Right ventricle myocardium inferior (tissue), 1 donor: ENCODE results near the gene P2RY12. TPM values are rescaled to one million over a fixed set of nuclear protein-coding genes. Genes with fewer than 3 reads are reported as not detected.
A peak's percentile ranks its signal among the peaks of the same experiment; 100 is the strongest.
"Not testable (repeated sequence)": the region's sequence is repeated elsewhere in the genome, so short reads cannot be mapped to it uniquely, and the experiment has no call there.

Source experiments
- ATAC-seq: fragments of 200-7000 bp; cut with Tn5 transposase; one replicate; pipeline ENCODE4 v1.9.1; 2020; ENCODE audit warnings: mild to moderate bottlenecking, moderate library complexity
- DNase-seq: peaks from one replicate; pipeline ENCODE4 v3.0.0; 2021; ENCODE audit errors: missing footprints
- intact Hi-C: fragments of 100-400 bp; cut with DNase I; formaldehyde crosslinking; loops from one replicate; pipeline ENCODE4 v1.11.0; 2022
- total RNA-seq: library from RNA; stranded (reverse); fragmentation: NEBNext Ultra II Directional; extraction: Animal tissue kit (Norgen Biotek cat#: 25700); gene quantifications from one replicate; pipeline ENCODE4 v1.2.1, GENCODE V29; 2021
- donor health status: DM: no; HTN: yes; CAD: no; lungs with severe emphysema.

P2RY12 gene
- total RNA-seq, 1 donor from 2014 or later: 1.4 TPM

- intact Hi-C loops: no loop called here
- no peak for DNase-seq
- ATAC-seq: no peak
Observed at GRCh38 chr3:151395806-151396205, 11.3 kb upstream of the P2RY12 start.

- intact Hi-C loops: no loop called here
- ATAC-seq: no peak
- no peak for DNase-seq
Observed at GRCh38 chr3:151394611-151395010, 10.1 kb upstream of the P2RY12 start.

DNA sequence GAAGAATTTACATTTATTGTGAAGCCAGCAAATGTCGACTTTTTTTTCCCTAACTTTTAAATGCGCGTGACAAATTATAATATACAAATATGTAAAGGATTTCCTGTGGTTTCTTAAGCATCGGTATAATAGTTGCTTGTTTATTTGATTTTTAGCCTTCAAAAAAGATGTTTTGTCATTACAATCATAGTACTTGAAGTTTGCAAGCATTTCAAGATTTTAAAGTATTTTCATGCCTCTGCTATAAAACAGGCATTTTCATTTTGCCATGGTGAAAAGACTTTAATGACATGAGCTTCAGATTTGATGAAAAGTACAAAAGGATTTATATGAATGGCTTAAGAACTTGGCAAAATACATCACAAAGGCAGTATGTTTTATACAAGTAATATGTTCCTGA is 9.4 kb upstream of the P2RY12 start:
- ATAC-seq: no peak
- intact Hi-C loops: no loop called here
- no peak for DNase-seq

DNA sequence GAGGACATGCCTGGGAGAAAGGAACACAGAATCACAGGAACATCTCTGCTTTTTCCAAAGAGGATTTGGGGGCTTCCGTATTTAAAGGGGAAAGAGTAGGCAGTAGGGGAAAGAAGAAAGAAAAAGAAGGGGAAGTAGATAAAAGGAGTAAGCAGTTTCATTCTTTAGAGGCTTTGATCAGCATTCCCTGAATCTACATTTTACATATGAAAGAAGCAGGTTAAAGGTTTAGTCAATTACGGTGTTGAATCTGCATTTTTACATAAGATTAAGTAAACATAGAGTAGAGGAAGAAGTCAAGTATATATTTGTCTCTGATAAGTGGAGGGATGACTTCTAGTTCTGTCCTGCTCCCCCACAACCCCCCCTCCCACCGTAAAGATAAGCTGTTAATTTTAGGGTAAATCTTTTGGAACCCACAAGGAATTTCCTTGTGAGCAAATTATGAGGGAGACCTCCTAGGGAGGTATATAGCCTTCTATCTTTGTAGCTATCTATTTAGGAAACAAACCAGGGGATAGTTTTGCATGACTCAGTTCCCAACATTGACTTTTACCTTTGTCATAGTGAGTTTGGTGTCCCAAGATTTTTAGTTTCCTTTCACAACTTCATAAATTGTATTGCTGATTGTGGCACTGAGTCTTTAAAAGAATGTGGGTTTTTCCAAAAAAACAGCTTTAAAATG is 8.7 kb upstream of the P2RY12 start:
- intact Hi-C loops: no loop called here

DNA sequence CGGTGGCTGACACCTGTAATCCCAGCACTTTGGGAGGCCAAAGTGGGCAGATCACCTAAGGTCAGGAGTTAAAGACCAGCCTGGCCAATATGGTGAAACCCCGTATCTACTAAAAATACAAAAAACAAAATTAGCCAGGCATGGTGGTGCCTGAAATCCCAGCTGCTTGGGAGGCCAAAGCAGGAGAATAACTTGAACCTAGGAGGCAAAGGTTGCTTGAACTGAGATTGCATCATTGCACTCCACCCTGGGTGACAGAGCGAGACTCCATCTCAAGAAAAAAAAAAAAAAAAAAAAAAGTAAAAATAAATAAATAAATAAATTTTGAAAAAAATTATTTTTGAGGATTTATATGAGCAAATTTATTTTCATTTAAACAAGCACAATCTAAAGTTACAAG is 7.6 kb upstream of the P2RY12 start:
- intact Hi-C loops, DNase-seq, ATAC-seq: not testable (repeated sequence)

More for the DNA sequence above, 8.7 kb upstream of the P2RY12 start:
- no peak for DNase-seq
- ATAC-seq: no peak

DNA sequence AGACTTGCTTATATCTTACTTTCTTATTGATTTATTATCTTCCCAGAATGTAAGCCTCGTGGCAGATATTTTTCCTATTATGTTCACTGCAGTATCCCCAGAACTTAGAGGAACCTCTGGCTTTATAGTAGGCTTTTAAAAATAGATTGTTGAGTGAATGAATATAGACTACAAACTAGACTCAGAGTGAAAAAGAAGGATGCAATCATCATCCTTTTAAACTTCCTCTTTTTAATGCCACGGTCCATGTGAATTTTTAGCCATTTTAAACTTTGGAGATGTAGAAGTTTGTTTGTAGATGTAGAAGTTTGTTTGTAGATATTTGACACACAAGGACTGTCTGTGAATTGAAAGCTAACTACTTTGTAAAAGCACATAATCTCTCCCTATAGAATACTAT is 7.2 kb upstream of the P2RY12 start:
- ATAC-seq (no peak), DNase-seq (no peak)
- intact Hi-C loops: no loop called here

- DNase-seq (no peak), ATAC-seq (no peak)
- intact Hi-C loops: no loop called here
Observed at GRCh38 chr3:151387842-151388241, 3.3 kb upstream of the P2RY12 start.

- DNase-seq: no peak
- ATAC-seq: no peak
- intact Hi-C loops: no loop called here
Observed at GRCh38 chr3:151387432-151387831, 2.9 kb upstream of the P2RY12 start.

DNA sequence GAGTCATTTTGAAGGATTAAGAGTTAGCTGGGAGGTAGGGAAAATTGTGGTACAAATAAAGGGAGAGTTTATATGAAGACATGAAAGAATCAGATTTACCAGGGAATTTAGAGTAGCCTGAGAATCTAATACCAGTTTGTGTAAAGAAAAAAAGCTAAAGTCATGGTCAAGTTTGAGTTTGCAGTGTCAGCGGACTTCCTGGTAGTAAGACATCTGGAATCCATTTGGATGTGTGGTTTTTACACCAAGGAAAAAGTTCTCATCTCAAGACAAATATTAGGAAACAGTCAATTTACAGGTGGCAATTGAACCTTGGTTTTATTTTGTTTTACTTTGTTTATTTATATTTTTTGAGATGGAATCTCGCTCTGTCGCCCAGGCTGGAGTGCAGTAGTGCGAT is 1.5 kb upstream of the P2RY12 start:
- ATAC-seq: no peak

DNA sequence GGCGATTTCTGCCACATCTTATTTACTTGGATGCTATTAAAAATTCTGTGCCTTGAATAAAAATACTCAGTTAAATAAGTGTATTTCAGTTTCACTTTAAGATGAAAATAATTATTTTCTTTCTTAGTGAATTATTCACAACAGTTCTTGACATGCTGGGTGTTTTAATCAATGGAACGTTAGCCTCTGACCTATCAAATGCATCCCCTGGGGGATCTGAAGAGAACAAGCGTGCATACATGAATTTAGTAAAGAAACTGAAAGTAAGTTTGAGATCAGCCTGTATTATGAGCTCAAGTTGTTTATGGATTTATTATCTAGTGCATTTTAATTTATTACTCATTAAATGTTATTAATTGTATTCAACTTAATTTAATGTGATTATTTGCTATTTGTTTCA is 597 bp downstream of the P2RY12 start:
- no peak for ATAC-seq
- intact Hi-C loops: no loop called here
- no peak for DNase-seq

More for the DNA sequence above, 1.5 kb upstream of the P2RY12 start:
- intact Hi-C loops: no loop called here
- no peak for DNase-seq

DNA sequence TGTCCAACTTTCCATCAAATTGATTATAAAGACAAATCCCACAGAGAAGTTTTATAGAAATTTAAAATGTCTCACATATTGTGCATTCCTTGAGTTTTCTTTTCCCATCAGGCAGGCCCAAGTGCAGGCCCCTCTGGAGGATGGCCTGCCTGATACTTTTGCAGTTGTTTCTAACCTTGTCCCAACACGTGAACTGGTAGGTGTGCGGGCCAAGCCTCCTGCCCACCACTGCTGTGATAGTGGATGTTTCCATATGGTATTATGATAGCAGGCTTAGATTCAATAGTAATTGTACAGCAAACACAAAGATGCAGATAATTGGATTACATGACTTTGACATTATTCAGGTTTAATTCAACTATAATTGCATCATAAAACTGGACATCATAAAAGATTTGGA is 1.4 kb downstream of the P2RY12 start:
- intact Hi-C loops: no loop called here
- ATAC-seq: no peak
- DNase-seq: no peak

- intact Hi-C loops: no loop called here
- ATAC-seq: no peak
- DNase-seq: no peak
Observed at GRCh38 chr3:151382671-151383070, 1.9 kb downstream of the P2RY12 start.

- peak; percentile 47 for DNase-seq
- peak; percentile 71 for ATAC-seq
- intact Hi-C loops: no loop called here
Observed at GRCh38 chr3:151379083-151379734, 5.3 kb downstream of the P2RY12 start.

GRCh38 chr3:151377768-151378385 is 6.7 kb downstream of the P2RY12 start:
- intact Hi-C loops: no loop called here
- ATAC-seq (no peak), DNase-seq (no peak)

DNA sequence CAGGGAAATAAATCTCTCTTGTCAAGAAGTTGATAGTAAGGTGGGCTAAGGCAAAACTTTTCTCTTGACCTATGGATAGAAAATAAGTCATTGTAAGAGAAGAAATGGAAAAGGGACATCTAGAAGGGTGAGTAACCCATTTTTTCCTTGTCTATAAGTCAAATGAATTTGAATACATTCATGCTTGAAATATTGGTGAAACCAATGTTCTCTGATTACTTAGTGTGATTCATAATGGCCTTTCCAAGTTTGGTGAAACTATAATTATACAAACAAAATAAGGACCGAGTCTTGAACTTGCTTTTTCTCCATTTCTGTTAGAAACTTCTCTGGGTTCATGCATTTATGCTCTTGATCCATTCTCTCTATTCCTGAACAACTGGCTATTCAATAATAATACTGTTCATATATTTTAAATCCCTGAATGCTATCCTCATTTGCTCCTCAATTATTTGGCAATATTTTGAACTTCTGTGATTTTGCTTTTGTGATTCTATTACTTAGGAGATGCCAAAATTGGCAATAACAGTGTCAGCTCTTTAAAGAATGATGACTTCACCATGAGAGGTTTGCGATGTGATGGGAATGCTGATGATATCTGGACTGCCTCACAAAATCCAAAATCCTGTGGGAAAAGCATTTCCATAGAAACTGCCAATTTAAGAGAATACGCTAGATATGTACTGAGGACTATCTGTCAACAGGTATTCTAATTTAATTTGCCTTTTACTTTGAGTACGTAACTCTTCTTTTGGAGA is 12.3 kb downstream of the P2RY12 start:
- DNase-seq (no peak), ATAC-seq (no peak)
- intact Hi-C loops: no loop called here

GRCh38 chr3:151371526-151371925 is 13.0 kb downstream of the P2RY12 start:
- intact Hi-C loops: no loop called here
- no peak for ATAC-seq
- DNase-seq: no peak

DNA sequence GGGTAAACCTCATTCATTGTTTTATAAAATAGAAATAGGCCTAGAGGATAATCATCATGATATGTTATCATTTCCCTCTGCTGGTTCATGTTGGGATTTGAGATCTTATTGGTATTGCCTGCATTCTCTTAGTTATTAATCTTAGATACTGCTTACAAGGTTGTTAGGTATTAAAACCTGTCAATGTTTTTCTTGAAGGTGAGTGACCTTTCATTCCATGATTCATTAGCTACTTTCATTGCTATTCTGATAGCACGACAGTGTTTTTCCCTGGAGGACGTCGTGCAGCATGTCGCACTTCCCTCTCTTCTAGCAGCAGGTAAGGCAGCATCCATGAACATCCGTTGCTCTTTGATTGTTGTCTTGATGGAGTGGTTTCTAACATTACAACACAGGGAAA is 17.1 kb downstream of the P2RY12 start:
- ATAC-seq: no peak
- no peak for DNase-seq
- intact Hi-C loops: no loop called here

GRCh38 chr3:151366993-151367392 is 17.6 kb downstream of the P2RY12 start:
- intact Hi-C loops: no loop called here
- no peak for ATAC-seq
- no peak for DNase-seq

DNA sequence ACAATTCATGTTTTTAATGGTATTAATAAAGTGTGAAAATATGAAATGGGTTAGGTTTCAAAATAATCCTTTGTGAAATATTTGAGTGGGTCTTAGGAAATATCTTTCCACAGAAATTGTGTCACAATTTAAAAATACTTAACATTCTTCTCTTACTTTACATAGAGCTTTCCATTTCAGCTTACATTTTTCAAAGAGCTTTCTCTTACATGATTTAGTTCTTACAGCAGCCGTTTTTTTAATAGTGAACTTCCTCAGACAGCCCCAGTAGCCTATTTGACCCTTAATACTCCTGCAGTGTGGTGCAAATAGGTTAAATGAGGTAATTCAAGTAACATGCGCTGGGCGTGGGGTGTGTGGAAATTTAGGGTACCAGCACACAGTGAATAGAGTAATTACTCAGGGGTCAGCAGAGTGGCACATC is 21.8 kb downstream of the P2RY12 start:
- intact Hi-C loops: no loop called here
- DNase-seq (no peak), ATAC-seq (no peak)

DNA sequence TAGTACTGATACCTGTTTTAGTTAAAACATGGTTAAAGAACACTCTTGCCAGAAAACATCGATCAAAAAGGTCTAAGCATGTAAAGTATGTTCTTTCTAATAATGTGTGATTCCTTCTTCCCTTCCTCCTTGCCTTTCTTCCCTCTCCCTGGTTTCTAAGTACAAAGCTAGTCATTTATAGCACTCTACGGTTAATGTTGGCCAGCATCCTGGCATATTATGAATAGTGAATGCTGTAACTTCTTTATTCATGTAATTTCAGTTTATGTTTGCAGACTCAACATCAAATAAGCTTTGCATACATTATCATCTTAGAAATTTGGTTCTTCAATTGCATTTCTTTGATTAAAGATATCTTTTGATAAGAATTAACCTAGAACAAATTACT is 27.1 kb downstream of the P2RY12 start:
- intact Hi-C loops: no loop called here
- no peak for DNase-seq
- ATAC-seq: no peak
